Nephron progenitor cell (in vitro differentiated cells): ENCODE measurements around the gene TNFAIP1.
A peak's percentile ranks its signal among the peaks of the same experiment; 100 is the strongest.
"Not testable (repeated sequence)": the region's sequence is repeated elsewhere in the genome, so short reads cannot be mapped to it uniquely, and the experiment has no call there.

ENCODE experiments used
- DNase-seq: peaks from one replicate; pipeline ENCODE4 v3.0.0; 2021
- H3K27ac Mint-ChIP-seq: 2 replicates; pipeline ENCODE4 v1.8.0; 2021; ENCODE audit warnings: mild to moderate bottlenecking, moderate library complexity, mixed read lengths
- H3K27me3 Mint-ChIP-seq: 2 replicates; pipeline ENCODE4 v1.8.0; 2021; ENCODE audit warnings: mild to moderate bottlenecking, low read depth, mixed read lengths; ENCODE audit not compliant: poor library complexity
- H3K36me3 Mint-ChIP-seq: 2 replicates; pipeline ENCODE4 v1.8.0; 2021; ENCODE audit warnings: low read depth, mixed read lengths
- H3K4me1 Mint-ChIP-seq: 2 replicates; pipeline ENCODE4 v1.8.0; 2021; ENCODE audit warnings: mixed read lengths
- H3K4me3 Mint-ChIP-seq: 2 replicates; pipeline ENCODE4 v1.8.0; 2021; ENCODE audit warnings: mild to moderate bottlenecking, moderate library complexity, mixed read lengths
- H3K9me3 Mint-ChIP-seq: 2 replicates; pipeline ENCODE4 v1.8.0; 2021; ENCODE audit warnings: mild to moderate bottlenecking, moderate library complexity, mixed read lengths
- CTCF ChIP-seq: fragments of 200-600 bp; sonication (generic); IDR thresholded peaks from 2 replicates; pipeline ENCODE4 v1.5.0; 2021; ENCODE audit warnings: antibody characterized with exemption

Gene TNFAIP1

GRCh38 chr17:28334666-28335200, 828 bp upstream of the TNFAIP1 start:
- H3K27me3 Mint-ChIP-seq, result peaks cover 3% of the 10 kb centered on the region
- H3K4me1 Mint-ChIP-seq, result peaks cover 35% of the 10 kb centered on the region
- no peak for TF ChIP-seq CTCF
- no peaks in the 10 kb centered on the region for H3K36me3 Mint-ChIP-seq
- peak overlapping the region; percentile 100 for H3K4me3 Mint-ChIP-seq
- DNase-seq, result no peak
- H3K27ac Mint-ChIP-seq, result peak overlapping the region; percentile 76
- no peaks in the 10 kb centered on the region for H3K9me3 Mint-ChIP-seq

- Mint-ChIP-seq H3K27me3 (peaks cover 3% of the 10 kb centered on the region), H3K4me3 (peak overlapping the region; percentile 100), H3K4me1 (peaks cover 35% of the 10 kb centered on the region), H3K9me3 (no peaks in the 10 kb centered on the region), H3K27ac (peak overlapping the region; percentile 100), H3K36me3 (peaks cover 1% of the 10 kb centered on the region)
- DNase-seq, result peak; percentile 60
- TF ChIP-seq CTCF, result no peak
Observed at GRCh38 chr17:28335959-28336871, 654 bp downstream of the TNFAIP1 start.

- Mint-ChIP-seq H3K4me1 (peaks cover 35% of the 10 kb centered on the region), H3K27me3 (no peaks in the 10 kb centered on the region), H3K36me3 (peaks cover 11% of the 10 kb centered on the region), H3K9me3 (no peaks in the 10 kb centered on the region), H3K27ac (no peak overlapping the region), H3K4me3 (peak overlapping the region; percentile 100)
- no peak for TF ChIP-seq CTCF
- no peak for DNase-seq
Observed at GRCh38 chr17:28338056-28338768, 2.7 kb downstream of the TNFAIP1 start.

GRCh38 chr17:28338769-28339212, 3.2 kb downstream of the TNFAIP1 start:
- not testable (repeated sequence) for H3K27me3 Mint-ChIP-seq, DNase-seq, H3K9me3 Mint-ChIP-seq, H3K4me3 Mint-ChIP-seq, H3K27ac Mint-ChIP-seq
- Mint-ChIP-seq H3K36me3 (peaks cover 13% of the 10 kb centered on the region), H3K4me1 (peaks cover 32% of the 10 kb centered on the region)

- DNase-seq, result no peak
- H3K9me3 Mint-ChIP-seq, result no peaks in the 10 kb centered on the region
- H3K27ac Mint-ChIP-seq, result no peak overlapping the region
- peaks cover 26% of the 10 kb centered on the region for H3K4me1 Mint-ChIP-seq
- H3K4me3 Mint-ChIP-seq, result no peak overlapping the region
- H3K36me3 Mint-ChIP-seq, result peaks cover 16% of the 10 kb centered on the region
- no peaks in the 10 kb centered on the region for H3K27me3 Mint-ChIP-seq
- no peak for TF ChIP-seq CTCF
Observed at GRCh38 chr17:28339431-28339830, 3.9 kb downstream of the TNFAIP1 start.

- Mint-ChIP-seq H3K27me3 (no peaks in the 10 kb centered on the region), H3K27ac (no peak overlapping the region), H3K9me3 (no peaks in the 10 kb centered on the region), H3K36me3 (peaks cover 16% of the 10 kb centered on the region), H3K4me1 (peaks cover 19% of the 10 kb centered on the region), H3K4me3 (no peak overlapping the region)
- TF ChIP-seq CTCF, result no peak
- DNase-seq, result no peak
Observed at GRCh38 chr17:28340374-28340773, 4.8 kb downstream of the TNFAIP1 start.
